ENCODE data around the gene LACC1.

- TF ChIP-seq CTCF (IDR thresholded peaks at IDR 0.05) (no peak), POLR2A (IDR thresholded peaks at IDR 0.05) (no peak), EP300 (IDR thresholded peaks at IDR 0.05) (no peak), POLR2AphosphoS5 (IDR thresholded peaks at IDR 0.05) (no peak)
Observed at GRCh38 chr13:43881580-43881979, 1.9 kb downstream of the LACC1 start.
